ENCODE data around the gene PPM1D.
"Not testable (repeated sequence)": the region's sequence is repeated elsewhere in the genome, so short reads cannot be mapped to it uniquely, and the experiment has no call there.

- not testable (repeated sequence) for TF ChIP-seq EZH2phosphoT487 (IDR thresholded peaks at IDR 0.05; ENCODE audit: borderline replicate concordance); CTCF (conservative IDR thresholded peaks at IDR 0.05; ENCODE audit: low read length)
These were observed 68.7 kb downstream of the PPM1D start for GRCh38 chr17:60668741-60669140.

Measured in Loucy (cell line).